HEK293T (cell line): ENCODE results near the gene SOX6.

ENCODE experiments used
- BHLHE40 ChIP-seq: fragments of 450-650 bp; IDR thresholded peaks from 2 replicates; pipeline ENCODE4 v1.6.1; 2016; ENCODE audit warnings: mild to moderate bottlenecking, moderate library complexity, borderline replicate concordance
- ELF4 ChIP-seq: fragments of 450-650 bp; IDR thresholded peaks from 2 replicates; pipeline ENCODE4 v1.6.1; 2017; ENCODE audit warnings: antibody characterized with exemption
- FOXA1 ChIP-seq: fragments of 450-650 bp; IDR thresholded peaks from 2 replicates; pipeline ENCODE4 v1.6.1; 2016; ENCODE audit warnings: mild to moderate bottlenecking
- FOXK2 ChIP-seq: fragments of 450-650 bp; IDR thresholded peaks from 2 replicates; pipeline ENCODE4 v1.6.1; 2016; ENCODE audit warnings: mild to moderate bottlenecking
- FOXM1 ChIP-seq: fragments of 450-650 bp; IDR thresholded peaks from 2 replicates; pipeline ENCODE4 v1.6.1; 2017; ENCODE audit warnings: mild to moderate bottlenecking, borderline replicate concordance
- SP1 ChIP-seq: fragments of 450-650 bp; IDR thresholded peaks from 2 replicates; pipeline ENCODE4 v1.6.1; 2017
- SUZ12 ChIP-seq: fragments of 450-650 bp; IDR thresholded peaks from 2 replicates; pipeline ENCODE4 v1.6.1; 2016; ENCODE audit warnings: mild to moderate bottlenecking
- ZNF384 ChIP-seq: fragments of 450-650 bp; IDR thresholded peaks from 2 replicates; pipeline ENCODE4 v1.6.1; 2016
- TF ChIP-seq, protein P1 (sequence below): fragments of 450-650 bp; IDR thresholded peaks from 2 replicates; pipeline ENCODE4 v1.6.1; 2016

DNA sequence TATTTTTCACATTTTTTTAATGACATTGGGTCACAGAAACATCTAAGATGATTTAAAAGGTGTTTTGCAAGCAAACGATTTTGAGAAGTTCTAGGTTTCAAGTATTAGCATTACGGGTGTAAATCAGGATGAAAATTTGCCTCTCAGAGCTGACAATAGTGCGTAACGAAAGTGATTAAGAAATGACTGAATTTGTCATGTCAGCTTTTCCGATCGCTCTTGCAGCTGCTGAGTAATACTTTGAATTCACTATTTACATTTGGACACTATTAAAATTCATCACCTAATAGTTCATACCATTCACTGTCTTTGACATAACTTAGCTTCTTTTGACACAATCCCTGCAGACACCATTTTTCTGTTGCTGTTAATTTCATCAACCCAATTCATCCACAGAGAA lies 205.2 kb downstream of the SOX6 start:
- TF ChIP-seq FOXK2 (no peak), BHLHE40 (no peak), ELF4 (no peak), FOXM1 (no peak), FOXA1 (no peak), SP1 (no peak), SUZ12 (no peak), ZNF384 (no peak)
- TF ChIP-seq, protein P1, sequence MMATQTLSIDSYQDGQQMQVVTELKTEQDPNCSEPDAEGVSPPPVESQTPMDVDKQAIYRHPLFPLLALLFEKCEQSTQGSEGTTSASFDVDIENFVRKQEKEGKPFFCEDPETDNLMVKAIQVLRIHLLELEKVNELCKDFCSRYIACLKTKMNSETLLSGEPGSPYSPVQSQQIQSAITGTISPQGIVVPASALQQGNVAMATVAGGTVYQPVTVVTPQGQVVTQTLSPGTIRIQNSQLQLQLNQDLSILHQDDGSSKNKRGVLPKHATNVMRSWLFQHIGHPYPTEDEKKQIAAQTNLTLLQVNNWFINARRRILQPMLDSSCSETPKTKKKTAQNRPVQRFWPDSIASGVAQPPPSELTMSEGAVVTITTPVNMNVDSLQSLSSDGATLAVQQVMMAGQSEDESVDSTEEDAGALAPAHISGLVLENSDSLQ: no peak
